Stomach (tissue), 4 donors: ENCODE results near the gene CTIF.

Experiments used
- EP300 ChIP-seq: sonication (generic); formaldehyde crosslinking; IDR thresholded peaks from one replicate; pipeline ENCODE4 v1.6.1; 2017; ENCODE audit warnings: antibody characterized with exemption
- POLR2A ChIP-seq, 4 donors: fragments of 450-650 bp; IDR thresholded peaks; one replicate each; pipeline ENCODE4 v1.6.1; 2016; ENCODE audit warnings: antibody characterized with exemption in 4 of 4, control low read depth in 2 of 4, mild to moderate bottlenecking in 1 of 4, moderate library complexity in 1 of 4
- POLR2AphosphoS5 ChIP-seq, 3 donors: sonication (generic); formaldehyde crosslinking; IDR thresholded peaks; one replicate each; pipeline ENCODE4 v1.6.1; 2016; ENCODE audit warnings: antibody characterized with exemption in 3 of 3
- TF ChIP-seq, protein P1 (sequence below), 7 experiments: fragments of 450-650 bp in 4 of 7; fragments of 200-600 bp in 3 of 7; sonication (generic) in 3 of 7; IDR thresholded peaks; one replicate each; pipeline ENCODE4 v1.5.1; 2016 to 2019; ENCODE audit warnings: antibody characterized with exemption in 7 of 7, control low read depth in 2 of 7, mild to moderate bottlenecking in 1 of 7

DNA sequence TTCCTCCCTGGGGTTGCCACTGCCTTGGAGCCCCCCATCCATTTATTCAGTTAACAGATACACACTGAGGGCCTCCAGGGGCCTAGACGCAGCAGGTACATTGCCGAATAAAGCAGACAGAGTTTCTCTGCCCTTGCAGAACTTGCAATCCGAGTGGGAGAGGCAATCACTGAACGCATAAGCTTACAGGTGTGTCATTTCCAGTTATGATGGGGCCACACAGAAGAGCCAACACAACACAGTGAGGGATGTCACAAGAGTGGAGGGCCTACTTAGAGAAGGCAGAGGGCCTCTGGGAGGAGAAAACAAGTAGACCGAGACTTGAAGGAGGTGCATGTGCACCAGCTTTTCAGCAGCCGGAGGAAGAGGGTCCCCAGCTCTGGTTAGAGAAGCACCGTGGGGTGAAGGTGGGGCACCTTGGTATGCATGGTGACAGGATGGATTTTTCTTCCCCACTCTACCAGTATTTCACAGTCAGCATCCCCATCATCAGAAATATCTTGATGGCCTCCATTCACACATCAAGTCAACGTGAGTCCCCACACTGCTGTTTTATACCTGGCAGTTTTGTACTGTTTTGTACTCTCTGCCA lies 261.0 kb downstream of the CTIF start:
- TF ChIP-seq EP300 (no peak), POLR2AphosphoS5 (IDR thresholded peaks at IDR 0.05) (no peak), POLR2A (IDR thresholded peaks at IDR 0.05) (no peak)
- TF ChIP-seq, protein P1, sequence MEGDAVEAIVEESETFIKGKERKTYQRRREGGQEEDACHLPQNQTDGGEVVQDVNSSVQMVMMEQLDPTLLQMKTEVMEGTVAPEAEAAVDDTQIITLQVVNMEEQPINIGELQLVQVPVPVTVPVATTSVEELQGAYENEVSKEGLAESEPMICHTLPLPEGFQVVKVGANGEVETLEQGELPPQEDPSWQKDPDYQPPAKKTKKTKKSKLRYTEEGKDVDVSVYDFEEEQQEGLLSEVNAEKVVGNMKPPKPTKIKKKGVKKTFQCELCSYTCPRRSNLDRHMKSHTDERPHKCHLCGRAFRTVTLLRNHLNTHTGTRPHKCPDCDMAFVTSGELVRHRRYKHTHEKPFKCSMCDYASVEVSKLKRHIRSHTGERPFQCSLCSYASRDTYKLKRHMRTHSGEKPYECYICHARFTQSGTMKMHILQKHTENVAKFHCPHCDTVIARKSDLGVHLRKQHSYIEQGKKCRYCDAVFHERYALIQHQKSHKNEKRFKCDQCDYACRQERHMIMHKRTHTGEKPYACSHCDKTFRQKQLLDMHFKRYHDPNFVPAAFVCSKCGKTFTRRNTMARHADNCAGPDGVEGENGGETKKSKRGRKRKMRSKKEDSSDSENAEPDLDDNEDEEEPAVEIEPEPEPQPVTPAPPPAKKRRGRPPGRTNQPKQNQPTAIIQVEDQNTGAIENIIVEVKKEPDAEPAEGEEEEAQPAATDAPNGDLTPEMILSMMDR (IDR thresholded peaks at IDR 0.05): no peak
